Colonic mucosa (tissue), 4 donors: ENCODE data around the gene AURKAIP1. TPM values are rescaled to one million over a fixed set of nuclear protein-coding genes. Genes with fewer than 3 reads are reported as not detected.

ENCODE experiments used
- DNase-seq: peaks from one replicate; pipeline ENCODE4 v3.0.0-alpha.2; 2020
- H3K27ac ChIP-seq: fragments of 200-600 bp; one replicate; pipeline ENCODE4 v1.8.0; 2021
- H3K27me3 ChIP-seq: fragments of 200-600 bp; one replicate; pipeline ENCODE4 v1.8.0; 2021
- H3K36me3 ChIP-seq: fragments of 200-600 bp; one replicate; pipeline ENCODE4 v1.8.0; 2021
- H3K4me1 ChIP-seq: fragments of 200-600 bp; one replicate; pipeline ENCODE4 v1.8.0; 2021; ENCODE audit warnings: mild to moderate bottlenecking
- H3K4me3 ChIP-seq: fragments of 200-600 bp; one replicate; pipeline ENCODE4 v1.8.0; 2021
- H3K9ac ChIP-seq, 2 donors: one replicate each; pipeline ENCODE4 v1.7.0; 2013; ENCODE audit warnings: control low read depth in 2 of 2, low read depth in 2 of 2, low read length in 2 of 2
- H3K9me3 ChIP-seq: fragments of 200-600 bp; one replicate; pipeline ENCODE4 v1.8.0; 2021
- intact Hi-C: fragments of 100-400 bp; cut with DNase I; formaldehyde crosslinking; loops from one replicate; pipeline ENCODE4 v1.14.1; 2022
- total RNA-seq, 2 donors: library from RNA; stranded (reverse); fragmentation: NEBNext Ultra II Directional in 1 of 2; extraction: Animal tissue kit (Norgen Biotek cat#: 25700) in 1 of 2; gene quantifications; one replicate each; pipeline ENCODE4 v1.2.1, GENCODE V29; 2021
- TF ChIP-seq, protein P1 (sequence below): fragments of 200-600 bp; IDR thresholded peaks from one replicate; pipeline ENCODE4 v1.8.0; 2022; ENCODE audit warnings: antibody characterized with exemption, mild to moderate bottlenecking
- donor health status: healthy.
- donor health status: DM: no; HTN: no; CAD: no.
- donor health status: DM: no; HTN: no; CAD: no.

AURKAIP1 gene
- total RNA-seq, 2 donors from 2014 or later: 179 to 332 TPM

DNA sequence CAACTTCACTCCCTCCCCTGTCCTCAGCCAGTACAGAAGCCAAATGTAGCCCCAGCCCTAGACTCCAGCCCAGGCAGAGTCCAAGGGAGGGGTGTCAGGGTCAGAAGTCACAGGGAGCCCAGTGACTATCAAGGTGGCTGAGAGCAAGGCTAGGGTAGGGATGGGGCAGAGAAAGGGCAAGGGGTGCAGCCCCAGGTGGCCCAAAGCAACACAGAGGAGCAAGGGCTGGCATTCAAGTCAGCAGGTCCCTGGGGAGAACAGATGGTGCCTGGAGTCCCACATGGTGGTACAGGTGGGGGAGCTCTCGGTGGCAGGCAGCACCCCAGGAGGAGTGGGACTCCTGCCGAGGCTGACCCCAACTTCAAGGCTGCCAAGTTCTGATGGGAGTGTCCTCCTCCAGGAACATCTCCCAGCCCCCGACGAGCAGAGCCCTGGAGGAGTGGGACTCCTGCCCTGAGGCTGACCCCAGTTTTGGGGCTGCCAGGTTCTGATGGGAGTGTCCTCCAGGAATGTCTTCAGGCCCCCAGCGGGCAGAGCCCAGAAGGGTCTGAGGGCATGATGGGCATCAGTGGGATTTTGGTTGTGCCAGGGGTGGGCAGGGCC, 22.1 kb downstream of the AURKAIP1 start:
- peaks cover 25% of the 10 kb centered on the region for H3K27me3 ChIP-seq
- H3K36me3 ChIP-seq: no peaks in the 10 kb centered on the region
- H3K4me3 ChIP-seq: no peak overlapping the region
- peaks cover under 1% of the 10 kb centered on the region for H3K4me1 ChIP-seq
- H3K9ac ChIP-seq: no peak overlapping the region
- no peak for DNase-seq
- TF ChIP-seq, protein P1, sequence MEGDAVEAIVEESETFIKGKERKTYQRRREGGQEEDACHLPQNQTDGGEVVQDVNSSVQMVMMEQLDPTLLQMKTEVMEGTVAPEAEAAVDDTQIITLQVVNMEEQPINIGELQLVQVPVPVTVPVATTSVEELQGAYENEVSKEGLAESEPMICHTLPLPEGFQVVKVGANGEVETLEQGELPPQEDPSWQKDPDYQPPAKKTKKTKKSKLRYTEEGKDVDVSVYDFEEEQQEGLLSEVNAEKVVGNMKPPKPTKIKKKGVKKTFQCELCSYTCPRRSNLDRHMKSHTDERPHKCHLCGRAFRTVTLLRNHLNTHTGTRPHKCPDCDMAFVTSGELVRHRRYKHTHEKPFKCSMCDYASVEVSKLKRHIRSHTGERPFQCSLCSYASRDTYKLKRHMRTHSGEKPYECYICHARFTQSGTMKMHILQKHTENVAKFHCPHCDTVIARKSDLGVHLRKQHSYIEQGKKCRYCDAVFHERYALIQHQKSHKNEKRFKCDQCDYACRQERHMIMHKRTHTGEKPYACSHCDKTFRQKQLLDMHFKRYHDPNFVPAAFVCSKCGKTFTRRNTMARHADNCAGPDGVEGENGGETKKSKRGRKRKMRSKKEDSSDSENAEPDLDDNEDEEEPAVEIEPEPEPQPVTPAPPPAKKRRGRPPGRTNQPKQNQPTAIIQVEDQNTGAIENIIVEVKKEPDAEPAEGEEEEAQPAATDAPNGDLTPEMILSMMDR: no peak
- intact Hi-C loops: no loop called here
- H3K9me3 ChIP-seq: no peaks in the 10 kb centered on the region
- no peak overlapping the region for H3K27ac ChIP-seq

DNA sequence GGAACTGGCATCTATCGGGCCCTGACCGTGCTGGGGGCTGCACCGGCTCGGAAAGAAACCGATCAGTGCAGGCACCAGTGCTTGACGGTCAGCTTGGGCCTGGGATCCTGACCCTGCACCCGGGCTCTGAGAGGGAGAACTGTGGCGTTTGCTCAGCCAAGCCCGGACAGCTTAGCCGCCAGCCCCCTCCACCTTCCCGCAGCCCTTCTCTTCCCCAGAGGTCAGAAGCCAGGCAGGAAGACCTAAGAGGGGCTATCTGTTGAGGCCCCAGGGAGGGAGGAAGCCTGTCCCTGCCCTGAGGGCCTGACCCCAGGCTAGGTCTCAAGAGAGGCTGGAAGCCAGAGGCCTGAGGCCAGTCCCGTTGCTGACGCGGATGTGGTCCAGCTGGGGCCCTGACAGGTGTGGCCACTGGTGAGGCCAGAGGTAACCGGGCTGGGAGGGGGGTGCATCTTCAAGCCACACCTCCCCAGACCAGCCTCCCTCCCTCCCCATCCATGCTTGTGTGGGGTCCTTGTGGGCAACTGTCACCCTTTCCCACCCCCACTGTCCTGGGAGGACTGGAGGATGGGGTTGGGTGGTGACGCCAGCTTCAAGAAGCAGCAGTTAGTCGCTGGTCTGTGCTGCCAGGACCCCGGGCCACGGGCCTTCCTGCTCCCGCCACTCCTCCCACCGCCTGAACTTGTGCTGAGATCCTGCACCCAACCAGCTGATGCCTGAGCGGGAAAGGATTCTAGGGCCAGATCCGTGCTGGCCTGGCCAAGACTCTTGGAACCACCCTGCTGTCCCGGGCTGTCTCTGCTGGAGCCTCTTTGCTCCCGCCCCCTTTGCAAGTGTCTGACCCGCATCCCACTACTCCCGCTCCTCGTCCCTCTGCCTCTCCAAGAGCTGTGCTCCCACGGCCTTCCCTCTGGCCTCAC, 23.2 kb downstream of the AURKAIP1 start:
- Histone ChIP-seq H3K27me3 (peaks cover 25% of the 10 kb centered on the region), H3K27ac (no peak overlapping the region), H3K4me1 (peaks cover 8% of the 10 kb centered on the region), H3K4me3 (no peak overlapping the region), H3K9me3 (no peaks in the 10 kb centered on the region), H3K9ac (peak overlapping the region in 1 of 2 donors; percentile 43), H3K36me3 (no peaks in the 10 kb centered on the region)
- TF ChIP-seq, protein P1: no peak
- DNase-seq: no peak
- intact Hi-C loops: no loop called here

DNA sequence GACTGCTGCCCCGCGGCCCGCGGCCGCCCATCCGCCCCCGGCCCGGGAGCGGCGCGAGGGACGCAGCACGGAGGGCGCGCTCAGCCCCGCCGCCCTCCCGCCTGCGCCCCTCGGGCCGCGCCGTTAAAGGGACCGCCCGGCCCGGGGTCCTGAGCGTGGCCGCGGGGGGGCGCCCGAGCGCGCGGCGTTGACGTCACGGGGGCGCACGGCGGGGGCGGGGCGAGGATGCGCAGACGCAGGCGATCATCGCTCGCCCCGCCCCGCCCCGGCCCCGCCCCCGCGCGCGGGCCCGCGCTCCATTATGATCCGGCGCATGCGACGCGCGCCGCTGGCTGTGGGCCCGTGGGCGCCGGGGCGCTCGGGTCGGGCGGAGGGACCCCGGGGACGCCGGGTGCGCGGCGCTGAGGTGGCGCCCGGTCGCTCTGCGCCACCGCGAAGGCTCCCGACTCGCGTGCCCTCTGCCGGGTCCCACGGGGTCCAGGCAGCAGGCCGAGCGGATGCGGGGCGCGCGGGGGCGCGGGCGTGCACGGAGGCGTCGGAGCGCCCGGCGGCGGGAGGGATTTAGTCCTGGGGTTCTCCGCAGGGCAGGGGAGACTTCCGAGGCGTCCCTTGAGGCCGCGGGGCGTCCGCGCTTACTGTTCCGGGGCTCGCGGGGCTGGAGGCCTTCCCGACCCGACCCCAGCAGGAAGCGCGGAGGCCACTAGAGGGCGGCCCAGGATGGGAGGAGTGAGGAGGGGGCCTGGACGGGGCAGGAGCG, 25.6 kb downstream of the AURKAIP1 start, which contains the start of gene DVL1:
Gene DVL1 (minus strand): TSS at position 163 of the 757 bp plus-strand sequence. CDS start 353 bp downstream, outside the sequence.
- Histone ChIP-seq H3K4me3 (peak within 1 kb of the TSS; percentile 59), H3K9me3 (no peaks in the 10 kb centered on the region), H3K9ac (peak within 1 kb of the TSS; percentile 92 to 94), H3K36me3 (no peaks in the 10 kb centered on the region), H3K4me1 (peaks cover 17% of the 10 kb centered on the region), H3K27me3 (peaks cover 14% of the 10 kb centered on the region), H3K27ac (peak within 1 kb of the TSS; percentile 79)
- DNase-seq: peak; percentile 76
- TF ChIP-seq, protein P1: peak; percentile 25
- intact Hi-C loops: no loop called here

DNA sequence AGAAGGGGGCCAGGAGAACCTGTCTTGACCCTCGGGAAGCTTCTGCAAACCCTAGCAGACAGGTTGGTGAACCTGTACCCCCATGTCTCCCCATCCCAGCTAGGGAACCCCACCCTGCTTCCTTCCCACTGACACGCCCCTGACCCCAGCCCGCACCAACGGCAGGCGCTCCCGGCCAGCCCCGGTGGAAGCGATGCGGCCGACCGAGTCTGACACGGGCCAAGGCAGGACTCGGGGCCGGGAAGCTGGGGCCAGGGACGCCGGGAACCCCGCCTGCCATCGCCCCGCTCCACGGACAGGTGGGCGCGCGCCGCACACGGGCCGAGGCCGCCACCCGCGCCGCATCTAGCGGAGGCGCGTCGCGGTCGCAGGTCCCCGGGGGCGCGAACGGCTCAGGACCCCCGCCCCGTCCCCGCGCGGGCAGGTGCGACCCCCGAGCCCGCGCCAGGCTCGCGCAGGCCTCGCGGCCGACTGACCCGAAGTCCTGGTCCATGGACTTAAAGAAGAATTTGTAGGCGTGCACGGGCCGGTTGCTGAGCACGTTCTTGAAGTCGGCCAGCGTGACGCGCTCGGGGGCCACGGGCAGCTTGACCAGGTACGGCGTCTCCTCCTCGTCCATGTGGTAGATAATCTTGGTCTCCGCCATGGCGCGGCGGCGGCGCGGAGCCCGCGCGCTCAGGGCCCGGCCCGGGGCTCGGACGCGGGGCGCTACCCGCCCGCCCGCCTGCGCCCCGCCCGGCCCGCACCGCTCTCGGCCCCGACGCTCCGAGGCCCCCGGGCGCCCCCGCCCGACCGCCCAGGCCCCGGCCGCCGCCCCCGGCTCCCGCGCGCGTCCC, 26.4 kb downstream of the AURKAIP1 start:
- Histone ChIP-seq H3K36me3 (no peaks in the 10 kb centered on the region), H3K4me3 (peak overlapping the region; percentile 41), H3K4me1 (peaks cover 17% of the 10 kb centered on the region), H3K27ac (peak overlapping the region; percentile 79), H3K9ac (peak overlapping the region; percentile 92 to 94), H3K9me3 (no peaks in the 10 kb centered on the region), H3K27me3 (peaks cover 6% of the 10 kb centered on the region)
- intact Hi-C loops: no loop called here
- TF ChIP-seq, protein P1: no peak
- DNase-seq: no peak
